Endodermal cell (in vitro differentiated cells): ENCODE data around the gene SPPL2B. TPM values are rescaled to one million over a fixed set of nuclear protein-coding genes. Genes with fewer than 3 reads are reported as not detected.
A peak's percentile ranks its signal among the peaks of the same experiment; 100 is the strongest.

Source experiments
- DNase-seq: peaks from one replicate; pipeline ENCODE4 v3.0.0-alpha.2; 2017
- H3K27ac ChIP-seq: 2 replicates; pipeline ENCODE4 v1.5.1; 2013; ENCODE audit warnings: mild to moderate bottlenecking, low read depth, low read length, moderate library complexity
- H3K27me3 ChIP-seq: 2 replicates; pipeline ENCODE4 v1.6.1; 2013; ENCODE audit warnings: mild to moderate bottlenecking, low read length, moderate library complexity; ENCODE audit not compliant: insufficient read depth, control insufficient read depth, poor library complexity, severe bottlenecking
- H3K36me3 ChIP-seq: 2 replicates; pipeline ENCODE4 v1.7.0; 2013; ENCODE audit warnings: mild to moderate bottlenecking, low read length, moderate library complexity; ENCODE audit not compliant: control insufficient read depth, insufficient read depth
- H3K4me1 ChIP-seq: one replicate; pipeline ENCODE4 v1.7.0; 2013; ENCODE audit warnings: low read length; ENCODE audit not compliant: control insufficient read depth, insufficient read depth
- H3K4me3 ChIP-seq: 2 replicates; pipeline ENCODE4 v1.5.1; 2013; ENCODE audit warnings: mild to moderate bottlenecking, low read length, moderate library complexity
- H3K9ac ChIP-seq: 2 replicates; pipeline ENCODE4 v1.6.1; 2013; ENCODE audit warnings: mild to moderate bottlenecking, low read length, moderate library complexity; ENCODE audit not compliant: poor library complexity, severe bottlenecking; ENCODE audit errors: extremely low read depth
- H3K9me3 ChIP-seq: 2 replicates; pipeline ENCODE4 v1.6.1; 2013; ENCODE audit warnings: mild to moderate bottlenecking, low read length, moderate library complexity; ENCODE audit not compliant: control insufficient read depth
- H3K27ac Mint-ChIP-seq: 2 replicates; pipeline ENCODE4 v1.8.0; 2020; ENCODE audit warnings: mixed read lengths
- H3K27me3 Mint-ChIP-seq: 2 replicates; pipeline ENCODE4 v1.8.0; 2021; ENCODE audit warnings: mild to moderate bottlenecking, mixed read lengths; ENCODE audit not compliant: insufficient read depth
- H3K36me3 Mint-ChIP-seq: 2 replicates; pipeline ENCODE4 v1.8.0; 2020; ENCODE audit warnings: low read depth, mixed read lengths
- H3K4me1 Mint-ChIP-seq: 2 replicates; pipeline ENCODE4 v1.8.0; 2020; ENCODE audit warnings: mixed read lengths
- H3K4me3 Mint-ChIP-seq: 2 replicates; pipeline ENCODE4 v1.8.0; 2020; ENCODE audit warnings: mild to moderate bottlenecking, moderate library complexity, mixed read lengths
- H3K9me3 Mint-ChIP-seq: 2 replicates; pipeline ENCODE4 v1.8.0; 2020; ENCODE audit warnings: mild to moderate bottlenecking, mixed read lengths
- WGBS, 2 experiments: methylation state at CpG; one replicate each; pipeline versions ENCODE4 v1.1.5 to v1.1.7; 2013; ENCODE audit warnings: missing lambda C conversion rate in 2 of 2, mixed read lengths in 1 of 2; ENCODE audit not compliant: insufficient coverage in 1 of 2, insufficient read length in 1 of 2; 5-methylcytosine and 5-hydroxymethylcytosine counted together
- total RNA-seq, 2 donors: library from RNA; stranded (reverse); fragmentation: NEBNext Ultra II Directional in 1 of 2; extraction: Animal tissue kit (Norgen Biotek cat#: 25700) in 1 of 2; gene quantifications; 2 replicates in 1 of 2; 3 replicates in 1 of 2; pipeline ENCODE4 v1.2.1, GENCODE V29; 2021
- TF ChIP-seq, protein P1 (sequence below): fragments of 200-600 bp; sonication (generic); conservative IDR thresholded peaks from 2 replicates; pipeline ENCODE4 v1.5.0; 2021; ENCODE audit warnings: antibody characterized with exemption, mild to moderate bottlenecking

Gene SPPL2B
- total RNA-seq, 2 donors from 2014 or later = 115 to 118 TPM

DNA sequence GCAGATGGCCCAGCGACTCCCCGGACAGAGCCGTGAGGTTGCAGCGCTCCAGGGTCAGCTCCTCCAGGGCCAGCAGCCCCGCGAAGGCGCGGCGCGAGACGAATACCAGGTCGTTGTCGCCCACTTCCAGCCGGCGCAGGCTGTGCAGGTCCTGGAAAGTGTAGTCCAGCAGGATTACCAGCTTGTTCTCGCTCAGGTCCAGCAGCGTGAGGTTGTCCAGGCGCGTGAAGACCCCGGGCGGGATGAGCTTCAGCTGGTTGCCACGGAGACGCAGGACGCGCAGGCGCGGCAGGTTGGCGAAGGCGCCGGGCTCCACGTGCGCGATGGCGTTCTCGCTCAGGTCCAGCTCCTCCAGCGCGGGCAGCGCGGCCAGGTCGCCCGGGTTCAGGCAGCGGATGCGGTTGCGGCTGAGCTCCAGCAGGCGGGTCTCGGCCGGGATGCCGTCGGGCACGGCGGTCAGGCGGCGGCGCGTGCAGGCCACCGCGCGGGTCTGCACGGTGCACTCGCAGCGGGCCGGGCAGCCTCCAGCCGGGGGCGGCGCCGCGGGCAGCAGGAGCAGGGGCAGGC is 37.2 kb upstream of the SPPL2B start:
- Histone ChIP-seq H3K4me1 (no peaks in the 10 kb centered on the region), H3K9ac (no peak overlapping the region), H3K4me3 (no peak overlapping the region), H3K27me3 (peaks cover 100% of the 10 kb centered on the region), H3K27ac (no peak overlapping the region), H3K36me3 (no peaks in the 10 kb centered on the region), H3K9me3 (no peaks in the 10 kb centered on the region)
- H3K27me3 Mint-ChIP-seq = peaks cover 93% of the 10 kb centered on the region
- H3K4me1 Mint-ChIP-seq = no peaks in the 10 kb centered on the region
- no peak overlapping the region for H3K27ac Mint-ChIP-seq
- TF ChIP-seq, protein P1, sequence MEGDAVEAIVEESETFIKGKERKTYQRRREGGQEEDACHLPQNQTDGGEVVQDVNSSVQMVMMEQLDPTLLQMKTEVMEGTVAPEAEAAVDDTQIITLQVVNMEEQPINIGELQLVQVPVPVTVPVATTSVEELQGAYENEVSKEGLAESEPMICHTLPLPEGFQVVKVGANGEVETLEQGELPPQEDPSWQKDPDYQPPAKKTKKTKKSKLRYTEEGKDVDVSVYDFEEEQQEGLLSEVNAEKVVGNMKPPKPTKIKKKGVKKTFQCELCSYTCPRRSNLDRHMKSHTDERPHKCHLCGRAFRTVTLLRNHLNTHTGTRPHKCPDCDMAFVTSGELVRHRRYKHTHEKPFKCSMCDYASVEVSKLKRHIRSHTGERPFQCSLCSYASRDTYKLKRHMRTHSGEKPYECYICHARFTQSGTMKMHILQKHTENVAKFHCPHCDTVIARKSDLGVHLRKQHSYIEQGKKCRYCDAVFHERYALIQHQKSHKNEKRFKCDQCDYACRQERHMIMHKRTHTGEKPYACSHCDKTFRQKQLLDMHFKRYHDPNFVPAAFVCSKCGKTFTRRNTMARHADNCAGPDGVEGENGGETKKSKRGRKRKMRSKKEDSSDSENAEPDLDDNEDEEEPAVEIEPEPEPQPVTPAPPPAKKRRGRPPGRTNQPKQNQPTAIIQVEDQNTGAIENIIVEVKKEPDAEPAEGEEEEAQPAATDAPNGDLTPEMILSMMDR = peak; percentile 60
- no peaks in the 10 kb centered on the region for H3K9me3 Mint-ChIP-seq
- H3K36me3 Mint-ChIP-seq = peaks cover 3% of the 10 kb centered on the region
- DNase-seq = peak; percentile 90
- H3K4me3 Mint-ChIP-seq = peak overlapping the region; percentile 43
- 1 to 3% methylated on average over 14 to 67 of the region's 67 CpGs for WGBS, 2 experiments

DNA sequence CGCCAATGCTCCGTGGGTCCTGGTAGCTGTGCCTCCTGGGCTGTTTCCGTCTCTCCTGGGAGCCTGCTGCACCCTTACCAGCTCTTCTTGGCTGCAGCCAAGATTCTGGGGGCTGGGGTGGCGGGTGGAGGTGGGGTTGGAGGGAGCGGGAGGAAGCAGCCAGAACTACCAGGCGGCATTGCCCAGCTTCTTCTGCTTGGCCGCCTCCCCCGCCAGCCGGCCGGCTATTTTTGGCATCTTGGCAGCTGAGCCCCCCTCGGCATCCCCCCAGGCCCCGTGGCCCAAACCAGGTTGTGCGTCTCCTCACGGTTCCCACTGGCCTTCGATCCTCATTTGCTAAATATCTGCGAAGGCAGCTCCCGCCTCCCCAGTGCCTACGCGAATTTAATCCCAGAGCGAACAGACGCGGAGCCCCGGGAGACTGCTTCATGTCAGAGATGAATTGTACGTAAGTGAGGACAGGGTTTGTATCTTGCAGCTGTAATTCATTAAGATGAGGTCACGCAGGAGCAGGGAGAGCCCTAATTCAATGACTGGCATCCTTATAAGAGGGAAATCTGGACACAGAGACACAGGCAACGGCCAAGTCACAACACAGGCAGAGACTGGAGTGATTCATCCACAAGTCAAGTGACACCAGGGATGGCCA is 33.7 kb upstream of the SPPL2B start:
- no peaks in the 10 kb centered on the region for H3K9me3 Mint-ChIP-seq
- 86 to 88% methylated on average over 20 to 26 of the region's 26 CpGs for WGBS, 2 experiments
- Histone ChIP-seq H3K27ac (no peak overlapping the region), H3K9ac (no peak overlapping the region), H3K9me3 (no peaks in the 10 kb centered on the region), H3K27me3 (peaks cover 65% of the 10 kb centered on the region), H3K4me3 (no peak overlapping the region), H3K4me1 (no peaks in the 10 kb centered on the region), H3K36me3 (no peaks in the 10 kb centered on the region)
- no peak overlapping the region for H3K4me3 Mint-ChIP-seq
- H3K36me3 Mint-ChIP-seq = no peaks in the 10 kb centered on the region
- peaks cover 60% of the 10 kb centered on the region for H3K27me3 Mint-ChIP-seq
- no peak for DNase-seq
- TF ChIP-seq, protein P1 = no peak
- H3K4me1 Mint-ChIP-seq = no peaks in the 10 kb centered on the region
- no peak overlapping the region for H3K27ac Mint-ChIP-seq

DNA sequence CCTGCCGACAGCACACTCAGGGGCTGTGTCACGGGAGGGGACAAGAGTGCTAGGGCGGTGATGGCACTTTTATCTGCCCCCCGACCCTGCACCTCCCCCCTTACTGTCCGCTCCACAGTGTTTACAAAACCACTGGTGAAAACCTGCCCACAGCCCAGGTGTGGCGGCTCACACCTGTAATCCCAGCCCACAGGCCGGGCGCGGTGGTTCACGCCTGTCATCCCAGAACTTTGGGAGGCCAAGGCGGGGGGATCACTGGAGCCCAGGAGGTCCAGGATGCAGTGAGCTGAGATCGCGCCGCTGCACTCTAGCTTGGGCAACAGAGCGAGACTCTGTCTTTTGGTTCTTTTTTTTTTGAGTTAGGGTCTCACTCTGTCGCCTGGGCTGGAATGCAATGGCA is 32.3 kb upstream of the SPPL2B start:
- H3K27ac ChIP-seq = no peak overlapping the region
- Mint-ChIP-seq H3K9me3 (no peaks in the 10 kb centered on the region), H3K27me3 (peaks cover 49% of the 10 kb centered on the region), H3K27ac (no peak overlapping the region), H3K4me1 (no peaks in the 10 kb centered on the region), H3K4me3 (no peak overlapping the region), H3K36me3 (no peaks in the 10 kb centered on the region)
- no peaks in the 10 kb centered on the region for H3K4me1 ChIP-seq
- no peaks in the 10 kb centered on the region for H3K36me3 ChIP-seq
- H3K4me3 ChIP-seq = no peak overlapping the region
- H3K9me3 ChIP-seq = no peaks in the 10 kb centered on the region
- H3K27me3 ChIP-seq = peaks cover 52% of the 10 kb centered on the region
- TF ChIP-seq, protein P1 = no peak
- no peak overlapping the region for H3K9ac ChIP-seq
- 93 to 95% methylated on average over 12 to 16 of the region's 16 CpGs for WGBS, 2 experiments
- DNase-seq = no peak
